Testis (tissue), 2 donors: Measurements from ENCODE around the gene NEUROD4.

ENCODE experiments used
- CTCF ChIP-seq, 3 experiments: fragments of 450-650 bp in 2 of 3; fragments of 200-600 bp in 1 of 3; sonication (generic) in 1 of 3; IDR thresholded peaks; one replicate each; pipeline ENCODE4 v1.5.1; 2016 to 2019; ENCODE audit warnings: antibody characterized with exemption in 3 of 3, mild to moderate bottlenecking in 2 of 3, moderate library complexity in 1 of 3
- POLR2A ChIP-seq: fragments of 450-650 bp; IDR thresholded peaks from one replicate; pipeline ENCODE4 v1.6.1; 2017; ENCODE audit warnings: antibody characterized with exemption, mild to moderate bottlenecking, moderate library complexity

GRCh38 chr12:54988402-54989054 is 31.2 kb upstream of the NEUROD4 start:
- TF ChIP-seq CTCF (IDR thresholded peaks at IDR 0.05) (no peak), POLR2A (no peak)
